GM12891 (cell line): ENCODE data around the gene PUM1.
"Not testable (repeated sequence)": the region's sequence is repeated elsewhere in the genome, so short reads cannot be mapped to it uniquely, and the experiment has no call there.

ENCODE experiments used
- DNase-seq: peaks from one replicate; pipeline ENCODE4 v3.0.0; 2011; ENCODE audit warnings: low spot score; ENCODE audit not compliant: insufficient read length
- FAIRE-seq: peaks from 2 replicates; lab custom pipeline; 2011; peaks lifted over from hg19 to GRCh38; lab: Jason Lieb, UNC
- PAX5 ChIP-seq: IDR thresholded peaks from 2 replicates; pipeline ENCODE4 v1.6.1; 2011; ENCODE audit warnings: low read length, moderate library complexity, mild to moderate bottlenecking; ENCODE audit not compliant: insufficient read depth, severe bottlenecking
- POLR2A ChIP-seq: IDR thresholded peaks from 2 replicates; pipeline ENCODE4 v1.6.1; 2011; ENCODE audit warnings: low read depth, low read length, control low read depth
- POLR2AphosphoS5 ChIP-seq: IDR thresholded peaks from 2 replicates; pipeline ENCODE4 v1.6.1; 2011; ENCODE audit warnings: low read depth, low read length, control low read depth
- POU2F2 ChIP-seq: IDR thresholded peaks from 2 replicates; pipeline ENCODE4 v1.6.1; 2011; ENCODE audit warnings: low read depth, mild to moderate bottlenecking, control low read depth, low read length, moderate library complexity
- SPI1 ChIP-seq: IDR thresholded peaks from 2 replicates; pipeline ENCODE4 v1.6.1; 2011; ENCODE audit warnings: low read depth, low read length, control low read depth
- TAF1 ChIP-seq: IDR thresholded peaks from 2 replicates; pipeline ENCODE4 v1.6.1; 2011; ENCODE audit warnings: low read depth, low read length, control low read depth

The PUM1 gene

GRCh38 chr1:31062867-31063380 is 2.6 kb downstream of the PUM1 start:
- TF ChIP-seq TAF1 (no peak), POLR2A (no peak), POLR2AphosphoS5 (no peak), POU2F2 (no peak), SPI1 (no peak), PAX5 (no peak)
- FAIRE-seq (no peak), DNase-seq (no peak)

DNA sequence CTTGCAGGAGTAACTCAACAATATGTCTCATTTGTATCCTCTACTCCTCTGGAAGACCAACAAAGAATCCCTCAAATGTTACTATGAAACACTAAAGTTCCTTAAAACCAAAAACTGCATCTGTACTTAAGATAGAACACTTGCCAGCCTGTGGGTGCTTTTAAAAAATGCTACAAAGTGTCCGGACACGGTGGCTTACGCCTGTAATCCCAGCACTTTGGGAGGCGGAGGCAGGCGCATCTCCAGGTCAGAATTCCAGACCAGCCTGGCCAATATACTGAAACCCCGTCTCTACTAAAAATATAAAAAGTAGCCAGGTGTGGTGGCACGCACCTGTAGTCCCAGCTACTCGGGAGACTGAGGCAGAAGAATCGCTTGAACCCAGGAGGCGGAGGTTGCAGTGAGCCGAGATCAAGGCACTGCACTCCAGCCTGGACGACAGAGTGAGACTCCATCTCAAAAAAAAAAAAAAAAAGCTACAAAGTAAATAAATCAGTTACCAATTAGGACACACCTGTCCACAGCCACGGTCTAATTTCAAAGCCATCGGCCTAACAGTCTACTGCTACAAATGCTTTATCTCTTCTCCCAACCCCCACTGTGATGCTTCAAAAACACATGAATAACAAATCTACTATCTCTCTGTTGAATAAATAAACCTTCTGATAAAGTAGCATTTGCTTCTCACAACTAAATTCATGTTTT is 3.2 kb downstream of the PUM1 start:
- FAIRE-seq, DNase-seq: not testable (repeated sequence)

DNA sequence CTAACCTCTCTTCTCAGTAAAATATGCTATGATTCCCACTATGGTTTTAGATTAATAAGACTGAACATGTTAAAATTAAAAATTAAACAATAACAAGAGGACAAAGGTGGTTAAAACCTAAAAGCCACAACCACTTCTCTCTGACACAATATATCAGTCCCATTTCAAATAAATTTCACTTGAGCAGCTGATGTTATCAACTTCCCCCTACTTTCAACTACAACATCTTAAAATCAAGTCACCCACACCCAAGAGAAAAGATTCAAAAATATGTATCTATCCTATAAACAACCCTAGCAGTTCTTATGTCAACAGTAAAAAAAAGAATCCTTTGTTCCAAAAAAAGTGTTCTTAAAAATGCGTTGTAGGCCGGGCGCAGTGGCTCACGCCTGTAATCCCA is 7.5 kb downstream of the PUM1 start:
- FAIRE-seq (no peak), DNase-seq (no peak)
- no peak for TF ChIP-seq POU2F2

DNA sequence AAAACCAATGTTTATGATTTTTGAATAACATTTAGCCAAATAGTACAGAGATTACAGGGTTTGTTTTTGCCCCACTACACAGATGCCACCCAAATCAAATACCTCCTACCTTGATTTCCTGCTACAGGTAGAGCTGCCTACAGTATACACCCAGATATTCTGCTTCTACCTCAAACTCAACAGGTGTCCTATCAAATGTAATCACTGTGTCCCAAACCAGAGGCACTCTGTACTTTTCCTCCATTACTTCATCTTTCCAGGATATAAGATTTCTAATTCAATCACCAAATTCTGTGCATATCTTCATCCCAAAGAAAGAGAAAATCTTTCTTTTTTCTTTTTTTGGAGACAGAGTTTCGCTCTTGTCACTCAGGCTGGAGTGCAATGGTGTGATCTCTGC is 9.6 kb downstream of the PUM1 start:
- no peak for FAIRE-seq

GRCh38 chr1:31055501-31055900 is 10.0 kb downstream of the PUM1 start:
- TF ChIP-seq POLR2AphosphoS5 (no peak), PAX5 (no peak), POU2F2 (no peak), TAF1 (no peak), POLR2A (no peak), SPI1 (no peak)
- DNase-seq (no peak), FAIRE-seq (no peak)

More for the DNA sequence above, 9.6 kb downstream of the PUM1 start:
- DNase-seq: no peak
- TF ChIP-seq SPI1 (no peak), POLR2A (no peak), PAX5 (no peak), POU2F2 (no peak), TAF1 (no peak), POLR2AphosphoS5 (no peak)

DNA sequence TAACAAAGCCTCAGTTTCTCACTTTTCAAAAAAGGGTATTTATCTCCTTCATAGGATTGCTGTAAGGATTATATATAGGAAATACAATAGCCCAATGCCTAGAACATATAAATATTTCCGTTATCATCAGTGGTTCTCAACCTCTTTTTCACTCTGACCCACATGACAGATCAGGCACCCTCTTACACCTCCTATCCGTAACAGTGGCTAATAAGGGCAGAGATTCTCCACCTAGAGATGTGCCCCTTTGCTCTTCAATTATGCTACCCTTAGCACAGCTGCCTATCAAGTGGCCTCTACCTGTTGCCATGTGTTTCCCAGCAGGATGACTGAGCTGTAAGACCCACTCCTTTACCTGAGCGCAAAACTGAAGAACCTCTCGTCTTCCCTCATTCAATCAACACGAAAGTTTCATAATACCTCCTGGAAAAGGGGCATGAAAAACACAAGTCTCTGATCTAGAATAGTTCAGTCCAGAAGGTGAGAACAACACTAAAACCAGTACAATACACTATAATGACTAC is 10.5 kb downstream of the PUM1 start:
- DNase-seq (no peak), FAIRE-seq (no peak)
- no peak for TF ChIP-seq SPI1
- no peak for TF ChIP-seq TAF1
- TF ChIP-seq POU2F2: no peak
- no peak for TF ChIP-seq POLR2AphosphoS5
- TF ChIP-seq POLR2A: no peak
- no peak for TF ChIP-seq PAX5

GRCh38 chr1:31054349-31054748 is 11.2 kb downstream of the PUM1 start:
- DNase-seq (no peak), FAIRE-seq (no peak)
- TF ChIP-seq PAX5: no peak
- TF ChIP-seq POLR2A: no peak
- no peak for TF ChIP-seq POLR2AphosphoS5
- TF ChIP-seq TAF1: no peak
- TF ChIP-seq POU2F2: no peak
- no peak for TF ChIP-seq SPI1

DNA sequence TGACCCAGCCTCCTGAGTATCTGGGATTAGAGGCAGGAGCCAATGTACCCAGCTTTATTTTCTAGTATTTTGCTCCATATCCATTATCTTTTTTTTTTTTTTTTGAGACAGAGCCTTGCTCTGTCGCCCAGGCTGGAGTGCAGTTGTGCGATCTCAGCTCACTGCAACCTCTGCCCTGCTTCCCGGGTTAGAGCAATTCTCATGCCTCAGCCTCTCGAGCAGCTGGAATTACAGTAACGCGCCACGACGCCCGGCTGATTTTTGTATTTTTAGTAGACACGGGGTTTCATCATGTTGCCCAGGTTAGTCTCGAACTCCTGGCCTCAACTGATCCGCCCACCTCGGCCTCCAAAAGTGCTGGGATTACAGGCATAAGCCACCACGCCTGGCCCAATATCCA is 12.9 kb downstream of the PUM1 start:
- not testable (repeated sequence) for DNase-seq, FAIRE-seq

- no peak for DNase-seq
- TF ChIP-seq PAX5 (no peak), POLR2A (no peak), SPI1 (no peak), TAF1 (no peak), POU2F2 (no peak), POLR2AphosphoS5 (no peak)
- no peak for FAIRE-seq
Measured at GRCh38 chr1:31051611-31052010, 13.9 kb downstream of the PUM1 start.

DNA sequence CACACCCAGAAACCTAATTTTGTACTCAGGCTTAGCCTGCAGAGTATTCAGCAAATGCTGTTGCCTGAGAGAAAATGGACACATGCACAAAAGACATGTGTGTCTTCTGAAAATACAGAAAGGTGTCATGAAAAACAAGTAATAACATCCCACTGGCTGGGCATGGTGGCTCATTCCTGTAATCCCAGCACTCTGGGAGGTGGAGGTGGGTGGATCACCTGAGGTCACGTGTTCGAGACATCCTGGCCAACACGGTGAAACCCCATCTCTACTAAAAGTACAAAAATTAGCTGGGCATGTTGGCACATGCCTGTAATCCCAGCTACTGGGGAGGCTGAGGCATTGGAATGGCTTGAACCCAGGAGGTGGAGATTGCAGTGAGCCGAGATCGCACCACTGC is 18.0 kb downstream of the PUM1 start:
- peak; percentile 9 for FAIRE-seq
- DNase-seq: not testable (repeated sequence)

DNA sequence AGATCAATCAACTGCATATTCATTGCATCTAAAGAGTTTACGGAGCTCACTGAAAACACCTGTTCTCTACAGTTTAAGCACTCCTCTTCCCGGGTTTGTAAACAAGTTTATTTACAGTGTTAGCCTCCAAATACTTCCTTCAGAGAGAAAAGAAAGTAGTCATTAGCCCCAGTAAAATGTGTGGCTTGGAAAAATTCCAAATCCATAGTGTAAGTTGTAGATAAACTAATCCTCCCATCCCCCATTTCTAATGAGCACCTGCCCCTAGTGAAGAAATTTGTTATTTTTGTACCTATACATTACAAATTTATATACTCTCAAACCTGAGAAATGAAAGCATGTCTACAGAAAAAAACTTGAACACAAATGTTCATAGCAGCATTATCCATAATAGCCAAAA is 21.9 kb downstream of the PUM1 start:
- no peak for DNase-seq
- TF ChIP-seq TAF1 (no peak), SPI1 (no peak), POLR2AphosphoS5 (no peak), POU2F2 (no peak), POLR2A (no peak), PAX5 (no peak)
- FAIRE-seq: no peak
